Body of pancreas (tissue), 4 donors: ENCODE measurements around the gene SLC45A1. TPM values are rescaled to one million over a fixed set of nuclear protein-coding genes. Genes with fewer than 3 reads are reported as not detected.
A peak's percentile ranks its signal among the peaks of the same experiment; 100 is the strongest.

Source experiments
- ATAC-seq: fragments of 150-250 bp; one replicate; pipeline ENCODE4 v1.9.1; 2016
- DNase-seq, 4 donors: peaks; one replicate each; pipeline ENCODE4 v3.0.0-alpha.2; 2019
- H3K27ac ChIP-seq, 4 donors: fragments of 200-600 bp; sonication (generic); 1 replicate in 3 of 4; 2 replicates in 1 of 4; pipeline versions ENCODE4 v1.5.1 to v1.6.1; 2016 to 2019; ENCODE audit warnings: mild to moderate bottlenecking in 1 of 4, mixed read lengths in 1 of 4, moderate library complexity in 1 of 4
- H3K27me3 ChIP-seq, 2 donors: fragments of 200-600 bp; sonication (generic); one replicate each; pipeline ENCODE4 v1.6.0; 2016; ENCODE audit warnings: mild to moderate bottlenecking in 1 of 2
- H3K36me3 ChIP-seq, 2 donors: fragments of 200-600 bp; sonication (generic); replicated peaks in 1 of 2; 2 replicates each; pipeline ENCODE4 v1.5.1; 2016; ENCODE audit warnings: low read depth in 2 of 2; ENCODE audit not compliant: insufficient read depth in 1 of 2
- H3K4me1 ChIP-seq: fragments of 200-600 bp; sonication (generic); one replicate; pipeline ENCODE4 v1.6.0; 2016
- H3K4me3 ChIP-seq, 2 donors: fragments of 200-600 bp; sonication (generic); 1 replicate in 1 of 2; 2 replicates in 1 of 2; pipeline ENCODE4 v1.5.1; 2016 to 2019
- H3K9me3 ChIP-seq, 3 donors: fragments of 200-600 bp; sonication (generic); 1 replicate in 2 of 3; 2 replicates in 1 of 3; pipeline ENCODE4 v1.5.1; 2016
- CTCF ChIP-seq, 7 experiments: fragments of 450-650 bp in 4 of 7; fragments of 200-600 bp in 3 of 7; sonication (generic) in 3 of 7; IDR thresholded peaks; one replicate each; pipeline ENCODE4 v1.5.1; 2016 to 2019; ENCODE audit warnings: antibody characterized with exemption in 7 of 7
- POLR2A ChIP-seq, 3 donors: fragments of 450-650 bp; IDR thresholded peaks; one replicate each; pipeline ENCODE4 v1.6.1; 2016; ENCODE audit warnings: antibody characterized with exemption in 3 of 3, mild to moderate bottlenecking in 2 of 3
- WGBS, 2 donors: methylation state at CpG; one replicate each; pipeline ENCODE4 v1.1.5; 2017; 5-methylcytosine and 5-hydroxymethylcytosine counted together
- intact Hi-C: fragments of 100-400 bp; cut with DNase I; formaldehyde crosslinking; loops from one replicate; pipeline ENCODE4 v1.15.1; 2023
- total RNA-seq, 2 donors: library from RNA; depleted of rRNA; stranded (reverse); fragments of >200 nt; gene quantifications; one replicate each; pipeline ENCODE4 v1.1.0, GENCODE V29; 2016

Gene SLC45A1
- total RNA-seq, 2 donors from 2014 or later, result 1.6 TPM; not detected in 1

DNA sequence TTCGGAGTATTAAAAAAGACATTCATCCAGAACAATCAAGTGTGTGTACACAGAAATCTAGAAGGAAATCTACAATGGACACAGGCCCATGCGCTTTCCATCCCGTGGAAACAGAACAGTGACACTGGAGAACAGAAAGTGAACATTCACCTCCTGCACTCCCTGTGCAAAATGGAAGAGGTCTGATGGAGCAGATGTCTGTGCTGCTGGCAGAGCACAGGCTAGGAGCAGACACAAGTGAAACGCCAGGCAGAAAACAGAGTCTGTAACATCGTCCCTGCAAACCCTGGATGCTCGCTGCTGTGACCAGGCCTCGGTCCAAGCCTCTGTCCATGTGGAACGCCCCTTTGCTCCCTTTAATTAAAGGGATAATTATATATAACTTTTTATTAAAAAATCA lies 36.1 kb downstream of the SLC45A1 start:
- WGBS, 2 donors, result 80 to 89% methylated on average over 8 of the region's 8 CpGs
- TF ChIP-seq CTCF (IDR thresholded peaks at IDR 0.05), result no peak
- Histone ChIP-seq H3K27me3 (no peaks in the 10 kb centered on the region), H3K4me3 (no peak overlapping the region), H3K27ac (peak overlapping the region in 1 of 4 donors; percentile 33), H3K9me3 (no peaks in the 10 kb centered on the region), H3K4me1 (peaks cover 5% of the 10 kb centered on the region), H3K36me3 (peaks cover 33 to 42% of the 10 kb centered on the region in 2 donors)
- DNase-seq (no peak), ATAC-seq (no peak)
- intact Hi-C loops, result no loop called here

GRCh38 chr1:8355439-8356255 lies 37.7 kb downstream of the SLC45A1 start:
- TF ChIP-seq CTCF (IDR thresholded peaks at IDR 0.05), result no peak
- no peak for TF ChIP-seq POLR2A (IDR thresholded peaks at IDR 0.05)
- Histone ChIP-seq H3K27ac (no peak overlapping the region), H3K27me3 (no peaks in the 10 kb centered on the region), H3K9me3 (no peaks in the 10 kb centered on the region), H3K4me1 (no peaks in the 10 kb centered on the region), H3K4me3 (no peak overlapping the region), H3K36me3 (peaks cover 39 to 50% of the 10 kb centered on the region in 2 donors)
- DNase-seq, result no peak
- no peak for ATAC-seq
- intact Hi-C loops, result no loop called here
- 90 to 99% methylated on average over 14 to 20 of the region's 24 CpGs for WGBS, 2 donors

- DNase-seq, result no peak
- H3K27me3 ChIP-seq, result no peaks in the 10 kb centered on the region
- intact Hi-C loops, result no loop called here
- H3K9me3 ChIP-seq, result no peaks in the 10 kb centered on the region
- H3K4me3 ChIP-seq, result no peak overlapping the region
- H3K36me3 ChIP-seq, result peaks cover 48 to 53% of the 10 kb centered on the region in 2 donors
- WGBS, 2 donors, result 89 to 94% methylated on average over 13 to 25 of the region's 27 CpGs
- H3K27ac ChIP-seq, result no peak overlapping the region
- ATAC-seq, result no peak
- H3K4me1 ChIP-seq, result no peaks in the 10 kb centered on the region
- TF ChIP-seq POLR2A (IDR thresholded peaks at IDR 0.05) (no peak), CTCF (IDR thresholded peaks at IDR 0.05) (no peak)
Measured at GRCh38 chr1:8356256-8357209, 38.6 kb downstream of the SLC45A1 start.

DNA sequence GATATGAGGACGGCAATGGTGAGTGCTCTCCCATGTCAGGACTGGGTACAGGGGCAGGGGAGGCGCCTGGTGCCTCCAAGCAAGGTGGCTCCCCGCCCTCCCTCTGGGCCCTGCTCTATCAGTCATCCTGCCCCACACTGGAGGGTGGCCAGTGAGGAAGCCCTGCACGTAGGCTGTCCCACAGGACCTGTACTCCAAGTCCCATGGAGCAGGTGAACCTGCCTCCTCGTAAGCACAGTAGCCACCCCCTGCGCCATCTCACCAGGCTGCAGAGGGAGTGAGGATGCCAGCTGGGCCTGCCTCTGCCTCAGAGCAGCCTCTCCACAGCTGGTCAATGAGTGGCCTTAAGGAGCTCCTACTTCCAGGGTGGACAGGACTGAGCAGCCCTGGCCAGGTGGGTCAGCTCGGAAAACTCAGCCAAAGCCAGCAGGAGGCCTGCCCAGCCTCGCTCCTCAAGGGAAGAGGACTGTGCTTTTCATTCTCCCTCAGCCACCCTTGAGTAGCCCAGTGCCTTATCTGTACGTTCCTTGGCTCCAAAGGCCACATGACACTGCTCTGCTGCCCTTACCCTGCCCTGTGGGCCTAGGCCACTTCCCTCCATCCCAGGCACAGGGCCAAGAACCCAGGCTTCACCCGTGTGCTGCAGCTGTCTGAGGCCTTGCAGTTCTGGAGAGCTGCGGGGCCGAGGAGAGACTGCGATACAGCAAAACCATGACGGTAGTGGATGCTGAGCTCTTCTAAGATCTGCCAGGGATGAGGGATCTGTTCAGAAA lies 39.6 kb downstream of the SLC45A1 start:
- intact Hi-C loops, result no loop called here
- ATAC-seq (no peak), DNase-seq (no peak)
- TF ChIP-seq CTCF (IDR thresholded peaks at IDR 0.05) (no peak), POLR2A (IDR thresholded peaks at IDR 0.05) (no peak)
- Histone ChIP-seq H3K4me1 (no peaks in the 10 kb centered on the region), H3K4me3 (no peak overlapping the region), H3K27me3 (no peaks in the 10 kb centered on the region), H3K9me3 (no peaks in the 10 kb centered on the region), H3K36me3 (peaks cover 51 to 62% of the 10 kb centered on the region in 2 donors), H3K27ac (peak overlapping the region in 1 of 4 donors; percentile 0)
- 79 to 84% methylated on average over 3 to 14 of the region's 14 CpGs for WGBS, 2 donors
